GM12878 (cell line): Measurements from ENCODE around the gene TMEM98. TPM values are rescaled to one million over a fixed set of nuclear protein-coding genes. Genes with fewer than 3 reads are reported as not detected.

Experiments
- ATAC-seq: fragments of 200-7000 bp; cut with Tn5 transposase; 3 replicates; pipeline ENCODE4 v1.9.1; 2020; ENCODE audit warnings: mild to moderate bottlenecking, moderate library complexity
- BruUV-seq: library from RNA; stranded (reverse); fragments of 400-500 nt; replicated peaks from 2 replicates; lab custom pipeline; 2021; lab: Mats Ljungman, UMichigan
- CTCF ChIA-PET: fragments of 300-600 bp; sonication (Branson Sonifier 250); formaldehyde crosslinking; extraction: SDS; loops from one replicate; lab custom pipeline; 2021; ENCODE audit warnings: inconsistent platforms; lab: Yijun Ruan, JAX
- POLR2A ChIA-PET: fragments of 350-600 bp; formaldehyde crosslinking; extraction: SDS; loops from one replicate; lab custom pipeline; 2021; ENCODE audit warnings: inconsistent platforms; lab: Charles Lee
- RAD21 ChIA-PET: fragments of 300-600 bp; sonication (Branson Sonifier 250); formaldehyde crosslinking; loops from one replicate; lab custom pipeline; 2023; ENCODE audit warnings: antibody characterized with exemption; ENCODE audit not compliant: unreplicated experiment; lab: Charles Lee
- SMC1A ChIA-PET: fragments of 300-600 bp; sonication (Branson Sonifier 250); formaldehyde crosslinking; loops from one replicate; lab custom pipeline; 2023; ENCODE audit not compliant: unreplicated experiment, uncharacterized antibody; lab: Charles Lee
- DNase-seq: peaks from one replicate; pipeline ENCODE4 v3.0.0-alpha.2; 2011; ENCODE audit warnings: low read depth, low spot score
- FAIRE-seq: peaks from 3 replicates; lab custom pipeline; 2011; peaks lifted over from hg19 to GRCh38; lab: Jason Lieb, UNC
- H2AFZ ChIP-seq: 2 replicates; pipeline ENCODE4 v1.6.0; 2011; ENCODE audit warnings: low read depth, low read length, control low read depth; ENCODE audit not compliant: control insufficient read depth
- H3K27ac ChIP-seq: 2 replicates; pipeline ENCODE4 v1.5.1; 2011; ENCODE audit warnings: control low read depth; ENCODE audit not compliant: control insufficient read depth, insufficient read depth
- H3K27me3 ChIP-seq, 2 experiments: replicated peaks in 1 of 2; 2 replicates each; pipeline versions ENCODE4 v1.6.0 to v1.6.1; 2011; ENCODE audit warnings: low read length in 1 of 2; ENCODE audit not compliant: control insufficient read depth in 2 of 2, insufficient read depth in 2 of 2
- H3K36me3 ChIP-seq, 2 experiments: 2 replicates each; pipeline ENCODE4 v1.5.1; 2011; ENCODE audit warnings: low read length in 1 of 2; ENCODE audit not compliant: control insufficient read depth in 2 of 2, insufficient read depth in 2 of 2
- H3K4me1 ChIP-seq: 2 replicates; pipeline ENCODE4 v1.6.1; 2011; ENCODE audit warnings: mild to moderate bottlenecking, low read length, moderate library complexity, mixed read lengths; ENCODE audit not compliant: control insufficient read depth, insufficient read depth
- H3K4me2 ChIP-seq: 2 replicates; pipeline ENCODE4 v1.6.0; 2011; ENCODE audit warnings: control low read depth; ENCODE audit not compliant: control insufficient read depth, insufficient read depth
- H3K4me3 ChIP-seq: fragments of 200-600 bp; sonication (generic); 2 replicates; pipeline ENCODE4 v1.5.1; 2016
- H3K79me2 ChIP-seq: 2 replicates; pipeline ENCODE4 v1.6.0; 2011; ENCODE audit warnings: low read length; ENCODE audit not compliant: control insufficient read depth, insufficient read depth
- H3K9ac ChIP-seq: 2 replicates; pipeline ENCODE4 v1.8.0; 2011; ENCODE audit warnings: low read length, control low read depth, mixed read lengths; ENCODE audit not compliant: control insufficient read depth, insufficient read depth
- H3K9me3 ChIP-seq: replicated peaks from 3 replicates; pipeline ENCODE4 v1.5.1; 2011; ENCODE audit warnings: mild to moderate bottlenecking, low read length; ENCODE audit not compliant: control insufficient read depth, insufficient read depth
- H4K20me1 ChIP-seq: 2 replicates; pipeline ENCODE4 v1.6.0; 2011; ENCODE audit not compliant: control insufficient read depth, insufficient read depth
- EP300 ChIP-seq, 2 experiments: fragments of 150-350 bp in 1 of 2; IDR thresholded peaks; 2 replicates each; pipeline ENCODE4 v1.6.1; 2011 to 2012; ENCODE audit warnings: low read depth in 2 of 2, low read length in 2 of 2, borderline replicate concordance in 1 of 2, improper control_type of control experiment in 1 of 2, inconsistent platforms in 1 of 2; ENCODE audit not compliant: control insufficient read depth in 1 of 2
- FOXM1 ChIP-seq: IDR thresholded peaks from 2 replicates; pipeline ENCODE4 v1.6.1; 2012; ENCODE audit warnings: low read depth, mild to moderate bottlenecking, inconsistent platforms, low read length, moderate library complexity
- MEF2A ChIP-seq: IDR thresholded peaks from 2 replicates; pipeline ENCODE4 v1.6.1; 2011; ENCODE audit warnings: low read depth, mild to moderate bottlenecking, low read length, moderate library complexity; ENCODE audit not compliant: insufficient read depth
- SIN3A ChIP-seq: IDR thresholded peaks from 2 replicates; pipeline ENCODE4 v1.6.1; 2012; ENCODE audit warnings: low read depth, low read length, improper control_type of control experiment
- TARDBP ChIP-seq: IDR thresholded peaks from 2 replicates; pipeline ENCODE4 v1.6.1; 2016; ENCODE audit warnings: borderline replicate concordance
- WGBS: methylation state at CpG from one replicate; pipeline ENCODE4 v1.1.6; 2016; ENCODE audit warnings: low lambda C conversion rate; ENCODE audit not compliant: insufficient replicate concordance, insufficient coverage; ENCODE audit errors: missing lambda C conversion rate; 5-methylcytosine and 5-hydroxymethylcytosine counted together
- in situ Hi-C: fragments of 300-500 bp; cut with MboI; formaldehyde crosslinking; loops from 9 replicates; pipeline ENCODE4 v1.14.3; 2018; ENCODE audit warnings: mixed read lengths
- intact Hi-C: fragments of 100-400 bp; cut with micrococcal nuclease; formaldehyde crosslinking; loops from one replicate; pipeline ENCODE4 v1.14.2; 2022; ENCODE audit not compliant: unreplicated experiment
- polyA plus RNA-seq, 11 experiments: library from polyadenylated mRNA; depleted of rRNA in 4 of 11; unstranded in 6 of 11; stranded (reverse) in 5 of 11; fragments of >200 nt; fragmentation: Nextera tagmentation in 4 of 11; fragmentation: Illumina TruSeq in 1 of 11; extraction: Ambion mirVana in 4 of 11; extraction: Trizol in 1 of 11; gene quantifications; 1 replicate in 1 of 11; 2 replicates in 10 of 11; pipeline versions ENCODE4 v1.2.1 to v1.2.3, GENCODE V29; 2011 to 2016; ENCODE audit warnings: inconsistent platforms in 2 of 11, missing spikeins in 2 of 11, low read depth in 1 of 11
- total RNA-seq, 4 experiments: library from RNA; depleted of rRNA in 3 of 4; stranded (reverse); fragments of >200 nt in 3 of 4; fragmentation: Illumina TruSeq in 1 of 4; extraction: Trizol in 1 of 4; gene quantifications; 2 replicates each; pipeline versions ENCODE4 v1.2.1 to v1.2.3, GENCODE V29; 2013 to 2021
- TF ChIP-seq, protein P1 (sequence below): IDR thresholded peaks from 2 replicates; pipeline ENCODE4 v1.6.1; 2012; ENCODE audit warnings: low read depth, low read length, improper control_type of control experiment
- TF ChIP-seq, protein P2 (sequence below): fragments of 450-650 bp; IDR thresholded peaks from 2 replicates; pipeline ENCODE4 v1.6.1; 2017; ENCODE audit warnings: mild to moderate bottlenecking, moderate library complexity

TMEM98 gene
- total and polyA plus RNA-seq, 10 of the 15 experiments (the other 5 are each of a cell fraction or from before 2014, with no cell fraction given), result 0.04 to 0.73 (median 0.13) TPM; not detected in 3

DNA sequence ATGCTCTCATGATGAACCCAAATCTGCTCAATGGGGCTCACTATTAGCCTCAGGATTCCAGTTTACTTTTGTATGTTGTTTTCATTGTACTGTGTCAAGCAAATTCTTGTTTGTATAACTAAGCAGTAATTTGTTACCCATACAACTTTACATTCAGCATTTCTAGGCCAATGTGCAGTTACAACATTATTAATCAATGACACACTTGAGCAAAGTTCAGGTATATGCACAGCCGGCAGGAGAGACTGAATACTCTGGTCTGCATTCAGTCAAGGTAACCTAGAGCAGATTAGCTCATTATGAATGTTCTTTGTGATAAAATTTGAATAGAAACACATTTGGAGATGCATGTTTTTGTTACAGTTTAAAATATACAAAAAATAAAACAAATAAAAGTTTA, 48.8 kb upstream of the TMEM98 start:
- SMC1A ChIA-PET, result interaction anchor here (1.0 to 14.6 kb wide), 8 partner anchors 12 to 394 kb away, joined by 3 to 248 read pairs (median 63); no protein-coding TSS in a partner anchor
- Histone ChIP-seq H3K27ac (no peak overlapping the region), H3K9me3 (no peaks in the 10 kb centered on the region), H3K27me3 (no peaks in the 10 kb centered on the region), H3K36me3 (no peaks in the 10 kb centered on the region), H3K9ac (no peak overlapping the region), H3K4me3 (no peak overlapping the region), H4K20me1 (no peaks in the 10 kb centered on the region; the same call in 1 of the 2 replicates), H3K4me1 (no peaks in the 10 kb centered on the region), H3K4me2 (no peak overlapping the region), H3K79me2 (peaks cover 7% of the 10 kb centered on the region), H2AFZ (no peak overlapping the region)
- intact Hi-C loops, result loop anchor here (5.0 kb wide), 1 partner anchor 397 kb away; no protein-coding TSS in a partner anchor
- no TSS peak for BruUV-seq
- TF ChIP-seq FOXM1 (no peak), MEF2A (no peak), EP300 (IDR thresholded peaks at IDR 0.05; ENCODE audit: borderline replicate concordance in 1 of 2, control insufficient read depth in 1 of 2, low read depth in 2 of 2, low read length in 2 of 2) (no peak), SIN3A (no peak), TARDBP (no peak)
- TF ChIP-seq, protein P1, sequence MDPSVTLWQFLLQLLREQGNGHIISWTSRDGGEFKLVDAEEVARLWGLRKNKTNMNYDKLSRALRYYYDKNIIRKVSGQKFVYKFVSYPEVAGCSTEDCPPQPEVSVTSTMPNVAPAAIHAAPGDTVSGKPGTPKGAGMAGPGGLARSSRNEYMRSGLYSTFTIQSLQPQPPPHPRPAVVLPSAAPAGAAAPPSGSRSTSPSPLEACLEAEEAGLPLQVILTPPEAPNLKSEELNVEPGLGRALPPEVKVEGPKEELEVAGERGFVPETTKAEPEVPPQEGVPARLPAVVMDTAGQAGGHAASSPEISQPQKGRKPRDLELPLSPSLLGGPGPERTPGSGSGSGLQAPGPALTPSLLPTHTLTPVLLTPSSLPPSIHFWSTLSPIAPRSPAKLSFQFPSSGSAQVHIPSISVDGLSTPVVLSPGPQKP, result no peak
- TF ChIP-seq, protein P2, sequence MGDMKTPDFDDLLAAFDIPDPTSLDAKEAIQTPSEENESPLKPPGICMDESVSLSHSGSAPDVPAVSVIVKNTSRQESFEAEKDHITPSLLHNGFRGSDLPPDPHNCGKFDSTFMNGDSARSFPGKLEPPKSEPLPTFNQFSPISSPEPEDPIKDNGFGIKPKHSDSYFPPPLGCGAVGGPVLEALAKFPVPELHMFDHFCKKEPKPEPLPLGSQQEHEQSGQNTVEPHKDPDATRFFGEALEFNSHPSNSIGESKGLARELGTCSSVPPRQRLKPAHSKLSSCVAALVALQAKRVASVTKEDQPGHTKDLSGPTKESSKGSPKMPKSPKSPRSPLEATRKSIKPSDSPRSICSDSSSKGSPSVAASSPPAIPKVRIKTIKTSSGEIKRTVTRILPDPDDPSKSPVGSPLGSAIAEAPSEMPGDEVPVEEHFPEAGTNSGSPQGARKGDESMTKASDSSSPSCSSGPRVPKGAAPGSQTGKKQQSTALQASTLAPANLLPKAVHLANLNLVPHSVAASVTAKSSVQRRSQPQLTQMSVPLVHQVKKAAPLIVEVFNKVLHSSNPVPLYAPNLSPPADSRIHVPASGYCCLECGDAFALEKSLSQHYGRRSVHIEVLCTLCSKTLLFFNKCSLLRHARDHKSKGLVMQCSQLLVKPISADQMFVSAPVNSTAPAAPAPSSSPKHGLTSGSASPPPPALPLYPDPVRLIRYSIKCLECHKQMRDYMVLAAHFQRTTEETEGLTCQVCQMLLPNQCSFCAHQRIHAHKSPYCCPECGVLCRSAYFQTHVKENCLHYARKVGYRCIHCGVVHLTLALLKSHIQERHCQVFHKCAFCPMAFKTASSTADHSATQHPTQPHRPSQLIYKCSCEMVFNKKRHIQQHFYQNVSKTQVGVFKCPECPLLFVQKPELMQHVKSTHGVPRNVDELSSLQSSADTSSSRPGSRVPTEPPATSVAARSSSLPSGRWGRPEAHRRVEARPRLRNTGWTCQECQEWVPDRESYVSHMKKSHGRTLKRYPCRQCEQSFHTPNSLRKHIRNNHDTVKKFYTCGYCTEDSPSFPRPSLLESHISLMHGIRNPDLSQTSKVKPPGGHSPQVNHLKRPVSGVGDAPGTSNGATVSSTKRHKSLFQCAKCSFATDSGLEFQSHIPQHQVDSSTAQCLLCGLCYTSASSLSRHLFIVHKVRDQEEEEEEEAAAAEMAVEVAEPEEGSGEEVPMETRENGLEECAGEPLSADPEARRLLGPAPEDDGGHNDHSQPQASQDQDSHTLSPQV, result no peak
- DNase-seq (no peak), ATAC-seq (no peak), FAIRE-seq (no peak)
- in situ Hi-C loops, result no loop called here
- CTCF ChIA-PET, result interaction anchor here (1.2 to 13.7 kb wide), 9 partner anchors 17 to 416 kb away, joined by 3 to 335 read pairs (median 32); a partner anchor contains a TSS
- POLR2A ChIA-PET, result interaction anchor here (1.0 to 4.6 kb wide), 3 partner anchors 31 to 96 kb away, joined by 3 to 29 read pairs (median 3); no protein-coding TSS in a partner anchor
- RAD21 ChIA-PET, result interaction anchor here (2.6 to 8.2 kb wide), 5 partner anchors 32 to 394 kb away, joined by 8 to 198 read pairs (median 60); partner anchors contain the start of gene CDK5R1
- WGBS, result 93% methylated on average over 1 of the region's 1 CpG
